HFFc6 (cell line): Measurements from ENCODE around the gene ABCB11. TPM values are rescaled to one million over a fixed set of nuclear protein-coding genes. Genes with fewer than 3 reads are reported as not detected.

Source experiments
- DNase-seq: peaks from one replicate; pipeline ENCODE4 v3.0.0-alpha.2; 2018
- H3K27ac Mint-ChIP-seq: 2 replicates; pipeline ENCODE4 v1.8.0; 2020; ENCODE audit warnings: mild to moderate bottlenecking, mixed read lengths
- H3K27me3 Mint-ChIP-seq: 2 replicates; pipeline ENCODE4 v1.8.0; 2021; ENCODE audit warnings: mild to moderate bottlenecking, moderate library complexity, mixed read lengths; ENCODE audit not compliant: insufficient read depth
- H3K36me3 Mint-ChIP-seq: 2 replicates; pipeline ENCODE4 v1.8.0; 2021; ENCODE audit warnings: low read depth, mixed read lengths
- H3K4me1 Mint-ChIP-seq: 2 replicates; pipeline ENCODE4 v1.8.0; 2020; ENCODE audit warnings: low read depth, mixed read lengths
- H3K4me3 Mint-ChIP-seq: 2 replicates; pipeline ENCODE4 v1.8.0; 2020; ENCODE audit warnings: mild to moderate bottlenecking, moderate library complexity, mixed read lengths
- H3K9me3 Mint-ChIP-seq: 2 replicates; pipeline ENCODE4 v1.8.0; 2020; ENCODE audit warnings: mild to moderate bottlenecking, mixed read lengths
- total RNA-seq, 6 experiments: library from RNA; stranded (reverse); fragmentation: NEBNext Ultra II Directional; extraction: Animal tissue kit (Norgen Biotek cat#: 25700); gene quantifications; 2 replicates in 1 of 6; 3 replicates in 5 of 6; pipeline ENCODE4 v1.2.3, GENCODE V29; 2021
- TF ChIP-seq, protein P1 (sequence below): fragments of 200-600 bp; sonication (generic); IDR thresholded peaks from 2 replicates; pipeline ENCODE4 v1.5.0; 2021; ENCODE audit warnings: antibody characterized with exemption, mild to moderate bottlenecking

The ABCB11 gene
- total RNA-seq, 6 experiments from 2014 or later, result 0.02 TPM; not detected in 5

GRCh38 chr2:169029341-169029740 is 1.8 kb downstream of the ABCB11 start:
- Mint-ChIP-seq H3K36me3 (peaks cover 5% of the 10 kb centered on the region; the same call in 1 of the 2 replicates), H3K27ac (no peak overlapping the region), H3K9me3 (peaks cover 44% of the 10 kb centered on the region), H3K27me3 (no peaks in the 10 kb centered on the region; the same call in none of the 2 replicates), H3K4me3 (no peak overlapping the region), H3K4me1 (no peaks in the 10 kb centered on the region)
- DNase-seq, result no peak
- TF ChIP-seq, protein P1, sequence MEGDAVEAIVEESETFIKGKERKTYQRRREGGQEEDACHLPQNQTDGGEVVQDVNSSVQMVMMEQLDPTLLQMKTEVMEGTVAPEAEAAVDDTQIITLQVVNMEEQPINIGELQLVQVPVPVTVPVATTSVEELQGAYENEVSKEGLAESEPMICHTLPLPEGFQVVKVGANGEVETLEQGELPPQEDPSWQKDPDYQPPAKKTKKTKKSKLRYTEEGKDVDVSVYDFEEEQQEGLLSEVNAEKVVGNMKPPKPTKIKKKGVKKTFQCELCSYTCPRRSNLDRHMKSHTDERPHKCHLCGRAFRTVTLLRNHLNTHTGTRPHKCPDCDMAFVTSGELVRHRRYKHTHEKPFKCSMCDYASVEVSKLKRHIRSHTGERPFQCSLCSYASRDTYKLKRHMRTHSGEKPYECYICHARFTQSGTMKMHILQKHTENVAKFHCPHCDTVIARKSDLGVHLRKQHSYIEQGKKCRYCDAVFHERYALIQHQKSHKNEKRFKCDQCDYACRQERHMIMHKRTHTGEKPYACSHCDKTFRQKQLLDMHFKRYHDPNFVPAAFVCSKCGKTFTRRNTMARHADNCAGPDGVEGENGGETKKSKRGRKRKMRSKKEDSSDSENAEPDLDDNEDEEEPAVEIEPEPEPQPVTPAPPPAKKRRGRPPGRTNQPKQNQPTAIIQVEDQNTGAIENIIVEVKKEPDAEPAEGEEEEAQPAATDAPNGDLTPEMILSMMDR, result no peak

DNA sequence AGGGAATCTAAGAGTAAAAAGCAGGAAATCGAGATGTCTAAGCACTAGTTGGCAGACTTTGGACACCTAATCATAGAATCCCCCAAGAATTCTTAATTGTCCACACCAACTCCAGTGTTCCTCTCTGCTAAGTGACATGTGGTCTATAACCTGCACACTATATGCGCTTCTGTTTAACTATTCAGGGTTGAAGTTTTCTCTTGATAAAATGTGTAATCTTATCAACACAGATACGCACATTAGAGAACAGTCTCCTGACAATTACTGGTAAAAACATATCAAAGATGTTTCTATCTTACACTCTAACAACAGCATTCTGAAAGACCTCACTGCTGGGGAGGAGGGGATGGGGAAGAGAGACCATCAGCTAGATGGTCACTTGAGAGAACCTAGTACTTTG is 3.9 kb downstream of the ABCB11 start:
- H3K36me3 Mint-ChIP-seq, result no peaks in the 10 kb centered on the region

GRCh38 chr2:169026056-169026455 is 5.1 kb downstream of the ABCB11 start:
- TF ChIP-seq, protein P1, result no peak
- Mint-ChIP-seq H3K4me1 (no peaks in the 10 kb centered on the region), H3K9me3 (peaks cover 19% of the 10 kb centered on the region), H3K36me3 (no peaks in the 10 kb centered on the region), H3K27ac (no peak overlapping the region), H3K4me3 (no peak overlapping the region), H3K27me3 (no peaks in the 10 kb centered on the region; the same call in 1 of the 2 replicates)
- DNase-seq, result no peak

More for the DNA sequence above, 3.9 kb downstream of the ABCB11 start:
- TF ChIP-seq, protein P1, result no peak
- Mint-ChIP-seq H3K27ac (no peak overlapping the region), H3K27me3 (no peaks in the 10 kb centered on the region; the same call in 1 of the 2 replicates), H3K4me3 (no peak overlapping the region), H3K4me1 (no peaks in the 10 kb centered on the region), H3K9me3 (peaks cover 27% of the 10 kb centered on the region)
- no peak for DNase-seq

DNA sequence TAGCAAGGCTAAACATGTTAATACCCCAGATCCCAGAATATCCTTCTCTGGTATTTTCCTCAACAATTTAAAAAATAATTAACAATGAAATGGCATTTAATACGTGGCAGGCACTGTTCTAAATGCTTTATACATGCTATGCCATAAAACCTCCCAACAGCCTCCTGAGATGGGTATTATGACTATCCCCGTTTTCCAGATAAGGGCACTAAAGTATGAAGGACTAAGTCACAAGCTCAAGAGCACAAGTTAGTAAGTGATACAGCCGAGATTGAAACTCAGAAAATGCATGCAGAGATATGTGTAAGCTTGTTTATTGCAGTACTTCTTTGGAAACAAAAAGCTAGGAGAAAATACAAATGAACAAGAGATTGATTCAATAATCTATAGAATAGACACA is 8.0 kb downstream of the ABCB11 start:
- no peak overlapping the region for H3K27ac Mint-ChIP-seq
- DNase-seq, result no peak
- TF ChIP-seq, protein P1, result no peak
- no peak overlapping the region for H3K4me3 Mint-ChIP-seq
- H3K4me1 Mint-ChIP-seq, result no peaks in the 10 kb centered on the region
- H3K36me3 Mint-ChIP-seq, result no peaks in the 10 kb centered on the region
- peaks cover 13% of the 10 kb centered on the region for H3K9me3 Mint-ChIP-seq
- H3K27me3 Mint-ChIP-seq, result no peaks in the 10 kb centered on the region; the same call in 1 of the 2 replicates

DNA sequence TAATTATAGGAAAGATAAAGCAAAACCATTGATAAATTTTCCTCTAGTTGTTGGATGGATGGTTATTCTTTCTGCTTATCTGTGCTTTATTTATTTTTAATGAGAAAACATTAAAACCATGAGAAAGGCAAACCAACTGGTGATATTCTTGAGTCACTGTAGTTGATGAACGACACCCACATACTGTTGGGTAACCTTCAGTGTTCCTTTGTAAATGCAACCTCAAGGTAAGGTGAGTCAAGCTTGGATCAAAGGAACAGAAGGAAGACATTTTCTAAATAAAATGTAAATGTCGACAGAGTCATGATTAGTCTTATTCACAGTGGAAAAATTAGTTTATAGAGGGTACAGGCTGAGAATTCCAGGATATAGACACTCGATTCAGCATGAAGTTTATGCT is 12.7 kb downstream of the ABCB11 start:
- Mint-ChIP-seq H3K4me1 (no peaks in the 10 kb centered on the region), H3K27me3 (no peaks in the 10 kb centered on the region; the same call in 1 of the 2 replicates), H3K27ac (no peak overlapping the region), H3K4me3 (no peak overlapping the region), H3K36me3 (no peaks in the 10 kb centered on the region), H3K9me3 (peaks cover 15% of the 10 kb centered on the region)
- DNase-seq, result no peak
- TF ChIP-seq, protein P1, result no peak

DNA sequence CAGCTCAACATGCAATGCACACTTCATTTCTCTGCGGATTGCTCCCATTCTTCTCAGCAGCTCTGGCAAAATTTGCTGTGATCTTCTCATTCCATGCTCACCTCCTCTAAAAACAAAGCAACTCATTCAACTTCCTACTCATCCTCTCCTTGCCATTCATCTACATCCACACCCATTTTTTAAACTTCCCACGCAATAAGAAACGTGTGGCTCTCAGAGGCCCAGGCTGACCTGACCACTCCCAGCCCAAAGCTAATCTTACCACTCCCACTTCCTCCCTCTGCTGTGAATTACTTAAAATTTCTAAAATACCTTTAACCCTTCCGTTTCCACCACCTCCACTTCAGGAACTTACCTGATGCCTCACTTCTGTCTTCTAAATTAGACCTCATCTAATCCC is 15.2 kb downstream of the ABCB11 start:
- DNase-seq, result no peak
- H3K4me1 Mint-ChIP-seq, result no peaks in the 10 kb centered on the region
- peaks cover 15% of the 10 kb centered on the region for H3K9me3 Mint-ChIP-seq
- TF ChIP-seq, protein P1, result no peak
- no peak overlapping the region for H3K27ac Mint-ChIP-seq
- no peaks in the 10 kb centered on the region; the same call in 1 of the 2 replicates for H3K27me3 Mint-ChIP-seq
- no peak overlapping the region for H3K4me3 Mint-ChIP-seq
- H3K36me3 Mint-ChIP-seq, result no peaks in the 10 kb centered on the region
